ENCODE results near the gene MYOF.

DNA sequence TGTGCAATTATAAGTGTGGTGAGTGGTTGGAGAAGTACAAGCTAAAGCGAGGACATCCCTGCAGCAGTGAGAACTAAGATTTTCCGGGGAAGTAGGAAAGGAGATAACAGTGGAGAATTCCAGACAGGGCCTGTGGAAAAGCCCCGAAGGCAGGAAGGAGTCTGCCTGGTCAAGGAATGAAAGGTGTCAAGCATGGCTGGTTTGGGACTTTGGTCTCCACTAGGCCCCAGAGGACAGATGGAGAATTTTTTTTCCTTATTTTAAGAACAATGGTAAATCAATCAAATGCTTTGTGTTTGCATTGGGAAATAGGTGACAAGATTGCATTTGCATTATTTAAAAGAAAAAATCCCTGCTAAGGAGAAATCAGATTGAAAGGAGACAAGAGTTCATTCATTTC is 11.0 kb upstream of the MYOF start:
- TF ChIP-seq, protein P1, sequence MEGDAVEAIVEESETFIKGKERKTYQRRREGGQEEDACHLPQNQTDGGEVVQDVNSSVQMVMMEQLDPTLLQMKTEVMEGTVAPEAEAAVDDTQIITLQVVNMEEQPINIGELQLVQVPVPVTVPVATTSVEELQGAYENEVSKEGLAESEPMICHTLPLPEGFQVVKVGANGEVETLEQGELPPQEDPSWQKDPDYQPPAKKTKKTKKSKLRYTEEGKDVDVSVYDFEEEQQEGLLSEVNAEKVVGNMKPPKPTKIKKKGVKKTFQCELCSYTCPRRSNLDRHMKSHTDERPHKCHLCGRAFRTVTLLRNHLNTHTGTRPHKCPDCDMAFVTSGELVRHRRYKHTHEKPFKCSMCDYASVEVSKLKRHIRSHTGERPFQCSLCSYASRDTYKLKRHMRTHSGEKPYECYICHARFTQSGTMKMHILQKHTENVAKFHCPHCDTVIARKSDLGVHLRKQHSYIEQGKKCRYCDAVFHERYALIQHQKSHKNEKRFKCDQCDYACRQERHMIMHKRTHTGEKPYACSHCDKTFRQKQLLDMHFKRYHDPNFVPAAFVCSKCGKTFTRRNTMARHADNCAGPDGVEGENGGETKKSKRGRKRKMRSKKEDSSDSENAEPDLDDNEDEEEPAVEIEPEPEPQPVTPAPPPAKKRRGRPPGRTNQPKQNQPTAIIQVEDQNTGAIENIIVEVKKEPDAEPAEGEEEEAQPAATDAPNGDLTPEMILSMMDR (IDR thresholded peaks at IDR 0.05), result no peak
- TF ChIP-seq POLR2A (IDR thresholded peaks at IDR 0.05), result no peak
